Central memory CD8-positive, alpha-beta T cell (primary cell): ENCODE data around the gene OR2T10.
"Not testable (repeated sequence)": the region's sequence is repeated elsewhere in the genome, so short reads cannot be mapped to it uniquely, and the experiment has no call there.

Experiments used
- ATAC-seq: fragments of 150-1000 bp; cut with Tn5 transposase; replicated peaks from 2 replicates; pipeline ENCODE4 v1.10.0; 2022; ENCODE audit warnings: mild to moderate bottlenecking, moderate FRiP score, moderate number of reproducible peaks; ENCODE audit not compliant: poor library complexity, severe bottlenecking; ENCODE audit errors: extremely low read depth
- DNase-seq, 2 donors: peaks; one replicate each; pipeline ENCODE4 v3.0.0; 2021; ENCODE audit warnings: low spot score in 2 of 2
- H3K27ac Mint-ChIP-seq: one replicate; pipeline ENCODE4 v1.8.0; 2022; ENCODE audit warnings: low read depth, mild to moderate bottlenecking, moderate library complexity, mixed read lengths
- H3K27me3 Mint-ChIP-seq: one replicate; pipeline ENCODE4 v1.8.0; 2022; ENCODE audit warnings: mixed read lengths
- H3K36me3 Mint-ChIP-seq: one replicate; pipeline ENCODE4 v1.8.0; 2022; ENCODE audit warnings: mild to moderate bottlenecking, moderate library complexity, mixed read lengths; ENCODE audit not compliant: insufficient read depth
- H3K4me1 Mint-ChIP-seq: one replicate; pipeline ENCODE4 v1.8.0; 2022; ENCODE audit warnings: mixed read lengths
- H3K4me3 Mint-ChIP-seq: one replicate; pipeline ENCODE4 v1.8.0; 2022; ENCODE audit warnings: mild to moderate bottlenecking, moderate library complexity, mixed read lengths
- H3K9me3 Mint-ChIP-seq: one replicate; pipeline ENCODE4 v1.8.0; 2022; ENCODE audit warnings: mixed read lengths

Gene OR2T10, protein sequence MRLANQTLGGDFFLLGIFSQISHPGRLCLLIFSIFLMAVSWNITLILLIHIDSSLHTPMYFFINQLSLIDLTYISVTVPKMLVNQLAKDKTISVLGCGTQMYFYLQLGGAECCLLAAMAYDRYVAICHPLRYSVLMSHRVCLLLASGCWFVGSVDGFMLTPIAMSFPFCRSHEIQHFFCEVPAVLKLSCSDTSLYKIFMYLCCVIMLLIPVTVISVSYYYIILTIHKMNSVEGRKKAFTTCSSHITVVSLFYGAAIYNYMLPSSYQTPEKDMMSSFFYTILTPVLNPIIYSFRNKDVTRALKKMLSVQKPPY

DNA sequence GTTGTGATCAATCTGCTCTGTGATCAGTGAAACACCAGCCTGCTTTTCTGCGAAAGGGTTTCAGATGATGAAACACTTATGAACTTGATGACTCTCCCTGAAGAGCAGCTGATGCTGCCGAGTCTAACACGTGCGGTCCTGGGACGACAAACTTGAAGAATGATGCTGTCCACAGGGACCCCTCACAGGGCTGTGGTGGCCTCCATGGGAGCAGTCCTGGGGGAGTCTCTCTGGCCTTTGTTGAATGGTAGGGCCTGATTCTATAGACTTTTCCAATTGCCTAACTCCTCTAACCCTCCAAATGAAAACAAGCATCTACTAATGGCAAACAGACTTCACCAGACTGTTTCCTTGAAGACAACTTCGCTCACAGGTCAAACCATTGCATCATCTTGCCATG, at the start of gene OR2T10:
OR2T10 (minus strand) TSS at position 112 of the 400 bp plus-strand sequence. CDS start 3,932 bp downstream, outside the sequence.
- ATAC-seq = no peak
- Mint-ChIP-seq H3K9me3 (peaks cover 1% of the 10 kb centered on the region), H3K27me3 (peaks cover 37% of the 10 kb centered on the region), H3K27ac (no peak within 1 kb of the TSS), H3K4me3 (no peak within 1 kb of the TSS), H3K36me3 (no peaks in the 10 kb centered on the region), H3K4me1 (no peaks in the 10 kb centered on the region)
- DNase-seq = no peak

DNA sequence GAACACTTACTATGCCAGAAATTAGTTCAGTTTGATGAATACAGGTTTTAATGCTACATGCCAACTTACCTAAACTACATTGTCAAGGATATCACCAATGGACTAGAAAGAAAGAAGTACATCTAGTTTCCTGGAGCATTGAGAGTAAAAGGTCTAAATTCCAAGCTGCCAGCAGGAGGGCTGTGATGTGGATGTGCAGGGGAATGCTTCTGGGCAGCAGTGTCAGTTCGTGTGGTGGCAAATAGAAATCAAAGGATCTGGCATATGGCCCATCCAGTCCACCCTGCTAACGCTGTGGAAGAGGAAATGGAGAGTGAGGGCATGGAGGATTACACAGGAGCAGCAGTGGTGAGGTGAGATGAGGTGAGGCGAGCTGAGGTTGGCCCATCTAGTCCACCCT, 47.7 kb upstream of the OR2T10 start, which contains the start of gene OR2T35:
OR2T35 (minus strand) TSS at position 101 of the 400 bp plus-strand sequence. CDS start 6,020 bp downstream, outside the sequence.
- H3K36me3 Mint-ChIP-seq, H3K27me3 Mint-ChIP-seq, H3K9me3 Mint-ChIP-seq, H3K4me1 Mint-ChIP-seq, H3K4me3 Mint-ChIP-seq, ATAC-seq, H3K27ac Mint-ChIP-seq, DNase-seq: not testable (repeated sequence)

GRCh38 chr1:248642971-248643651, 45.6 kb upstream of the OR2T10 start:
- H3K9me3 Mint-ChIP-seq, H3K4me1 Mint-ChIP-seq, DNase-seq, H3K27ac Mint-ChIP-seq, H3K4me3 Mint-ChIP-seq, H3K36me3 Mint-ChIP-seq, H3K27me3 Mint-ChIP-seq: not testable (repeated sequence)
- peak; percentile 49 for ATAC-seq

GRCh38 chr1:248641583-248641982, 44.1 kb upstream of the OR2T10 start:
- not testable (repeated sequence) for H3K4me3 Mint-ChIP-seq, ATAC-seq, H3K9me3 Mint-ChIP-seq, DNase-seq, H3K27ac Mint-ChIP-seq, H3K36me3 Mint-ChIP-seq, H3K4me1 Mint-ChIP-seq, H3K27me3 Mint-ChIP-seq

DNA sequence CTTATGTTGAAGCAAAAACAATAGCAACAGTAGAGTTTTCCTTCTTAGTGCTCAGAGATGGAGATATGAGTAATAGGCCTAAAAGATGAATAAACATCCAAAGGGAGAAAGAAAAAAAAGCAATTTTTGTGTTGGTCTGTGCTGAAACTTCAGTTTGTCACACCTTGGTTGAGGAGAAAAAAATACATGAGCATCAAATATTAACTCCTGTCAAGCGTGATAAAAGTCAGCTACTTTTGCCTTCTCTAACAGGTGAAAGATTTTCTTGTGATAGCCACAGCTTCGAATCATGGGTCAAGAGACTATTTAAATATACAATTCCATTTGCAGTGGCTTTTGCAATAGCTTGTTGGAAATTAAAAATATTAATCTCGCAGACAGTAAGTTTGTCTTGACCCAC, 43.4 kb upstream of the OR2T10 start:
- not testable (repeated sequence) for H3K4me1 Mint-ChIP-seq, DNase-seq, H3K9me3 Mint-ChIP-seq, H3K27ac Mint-ChIP-seq, H3K4me3 Mint-ChIP-seq, H3K27me3 Mint-ChIP-seq, H3K36me3 Mint-ChIP-seq, ATAC-seq

DNA sequence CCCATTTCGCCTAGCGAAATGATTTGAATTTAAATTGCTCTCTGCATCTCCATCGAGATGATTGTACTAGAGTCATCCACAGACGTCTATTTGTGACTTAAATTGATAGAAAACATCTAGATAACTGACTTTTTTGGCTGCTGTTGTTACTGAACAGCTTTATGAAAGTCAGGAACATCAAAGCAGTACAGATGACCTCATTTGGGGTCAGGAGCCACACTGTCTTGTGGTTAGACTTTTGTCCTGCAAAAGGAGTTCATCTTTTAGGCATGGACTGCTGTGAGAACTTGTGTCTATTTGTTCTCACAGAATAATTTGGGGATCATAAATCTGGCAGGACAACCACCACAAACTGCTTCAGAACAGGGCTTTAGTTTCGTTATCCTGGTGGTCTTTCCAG, 42.2 kb upstream of the OR2T10 start:
- not testable (repeated sequence) for H3K27me3 Mint-ChIP-seq, H3K9me3 Mint-ChIP-seq, H3K36me3 Mint-ChIP-seq, DNase-seq, H3K27ac Mint-ChIP-seq, H3K4me1 Mint-ChIP-seq, ATAC-seq, H3K4me3 Mint-ChIP-seq

DNA sequence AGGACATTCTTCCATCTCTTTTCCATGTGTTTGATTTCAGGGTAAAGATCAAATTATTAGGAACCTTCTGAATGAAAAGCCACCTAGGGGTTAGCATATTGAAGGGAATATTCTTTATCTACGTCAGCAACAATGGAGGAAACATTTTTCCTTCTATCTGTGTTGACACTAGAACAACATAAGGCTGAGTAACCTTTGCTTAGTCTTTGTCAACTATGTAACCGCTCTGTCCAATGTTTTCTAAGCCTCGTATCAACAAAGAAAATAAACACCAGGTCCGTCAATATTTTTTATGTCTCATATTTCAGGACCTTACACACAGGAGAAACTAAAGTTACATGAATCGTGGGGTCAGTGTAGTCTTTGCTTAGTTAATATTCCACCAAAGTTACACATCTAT, 39.1 kb upstream of the OR2T10 start:
- not testable (repeated sequence) for H3K27ac Mint-ChIP-seq, H3K9me3 Mint-ChIP-seq, H3K4me1 Mint-ChIP-seq, ATAC-seq, H3K36me3 Mint-ChIP-seq, H3K4me3 Mint-ChIP-seq, H3K27me3 Mint-ChIP-seq, DNase-seq

DNA sequence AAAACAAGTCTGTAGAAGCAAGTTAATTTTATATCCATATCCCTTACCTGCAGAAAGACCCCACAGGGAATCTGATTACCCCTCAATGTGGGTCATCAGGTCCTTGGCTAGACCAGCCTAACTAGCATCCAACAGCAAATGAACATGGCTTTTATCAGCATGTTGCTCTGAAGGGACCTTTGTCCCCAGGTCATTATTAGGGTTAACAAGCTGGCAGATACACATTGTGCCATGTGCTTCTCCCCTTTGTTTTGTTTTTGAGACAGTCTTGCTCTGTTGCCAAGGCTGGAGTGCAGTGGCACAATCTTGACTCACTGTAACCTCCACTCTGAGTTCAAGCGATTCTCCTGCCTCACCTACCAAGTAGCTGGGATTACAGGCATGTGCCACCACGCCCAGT, 37.5 kb upstream of the OR2T10 start, which contains the start of gene OR2T11:
OR2T11 (minus strand) TSS at position 101 of the 400 bp plus-strand sequence. CDS start 7,963 bp downstream, outside the sequence.
- not testable (repeated sequence) for H3K27ac Mint-ChIP-seq, ATAC-seq, H3K4me1 Mint-ChIP-seq, H3K4me3 Mint-ChIP-seq, H3K9me3 Mint-ChIP-seq, DNase-seq, H3K36me3 Mint-ChIP-seq
- H3K27me3 Mint-ChIP-seq = peaks cover 12% of the 10 kb centered on the region

DNA sequence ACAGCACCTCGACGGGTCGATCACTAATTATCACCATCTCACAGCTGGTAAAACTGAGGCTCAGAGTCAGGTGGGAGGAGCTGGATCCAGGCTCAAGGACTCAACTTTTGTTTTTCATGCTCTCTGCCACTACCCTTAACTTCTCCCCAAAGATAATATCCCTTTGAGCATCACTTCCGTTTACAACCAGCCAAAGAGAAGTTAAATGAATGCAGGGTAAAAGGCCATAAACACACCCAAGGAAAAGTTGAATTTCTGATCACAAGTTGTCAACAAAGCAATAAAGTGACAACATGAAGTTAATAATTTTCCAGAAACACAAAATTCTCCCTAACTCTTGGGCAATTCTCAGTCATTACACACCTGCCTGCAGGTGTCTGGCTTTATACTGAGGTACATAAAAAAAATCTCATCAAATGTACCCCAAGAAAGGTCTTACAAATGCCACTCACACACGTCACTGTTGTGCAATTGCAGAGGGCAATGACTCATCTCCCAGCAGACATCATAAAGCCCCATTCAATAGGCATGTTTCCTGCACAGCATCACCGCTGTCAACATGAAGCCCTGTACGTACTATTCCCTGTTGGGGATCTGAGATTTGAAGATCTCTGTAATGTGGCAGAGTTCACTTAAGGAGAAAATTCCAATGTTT, 34.0 kb upstream of the OR2T10 start:
- H3K9me3 Mint-ChIP-seq = no peaks in the 10 kb centered on the region

DNA sequence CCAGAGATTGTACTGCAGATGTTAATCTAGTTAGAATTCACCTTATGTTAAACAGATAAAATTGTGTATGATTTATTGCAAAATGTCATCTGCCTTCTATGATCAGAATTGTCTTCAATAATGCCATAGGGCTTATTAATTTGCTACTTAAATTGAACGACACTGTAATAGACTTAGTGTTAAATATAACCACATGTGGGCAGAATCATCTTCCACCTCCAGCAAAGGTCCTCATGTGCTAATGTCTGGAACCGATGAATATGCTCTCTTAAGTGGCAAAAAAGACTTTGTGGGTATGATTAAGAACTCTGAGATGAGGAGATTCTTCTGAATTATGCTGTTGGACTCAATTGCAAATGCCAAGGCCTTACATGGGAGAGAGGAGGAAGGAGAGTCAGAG, 33.1 kb upstream of the OR2T10 start:
- no peak overlapping the region for H3K4me3 Mint-ChIP-seq

More for the DNA sequence above, 34.0 kb upstream of the OR2T10 start:
- no peak overlapping the region for H3K4me3 Mint-ChIP-seq
- H3K27me3 Mint-ChIP-seq = peaks cover 21% of the 10 kb centered on the region
- no peak for ATAC-seq
- H3K4me1 Mint-ChIP-seq = no peaks in the 10 kb centered on the region
- H3K27ac Mint-ChIP-seq = no peak overlapping the region
- no peaks in the 10 kb centered on the region for H3K36me3 Mint-ChIP-seq
- no peak for DNase-seq

GRCh38 chr1:248627971-248628844, 30.7 kb upstream of the OR2T10 start:
- H3K36me3 Mint-ChIP-seq = no peaks in the 10 kb centered on the region
- no peak for DNase-seq
- H3K4me1 Mint-ChIP-seq = no peaks in the 10 kb centered on the region
- H3K27me3 Mint-ChIP-seq = peaks cover 21% of the 10 kb centered on the region
- no peaks in the 10 kb centered on the region for H3K9me3 Mint-ChIP-seq
- ATAC-seq = no peak
- H3K4me3 Mint-ChIP-seq = no peak overlapping the region
- no peak overlapping the region for H3K27ac Mint-ChIP-seq

More for the DNA sequence above, 33.1 kb upstream of the OR2T10 start:
- no peaks in the 10 kb centered on the region for H3K9me3 Mint-ChIP-seq
- H3K4me1 Mint-ChIP-seq = no peaks in the 10 kb centered on the region
- H3K27ac Mint-ChIP-seq = no peak overlapping the region
- H3K36me3 Mint-ChIP-seq = no peaks in the 10 kb centered on the region
- ATAC-seq = no peak
- no peak for DNase-seq
- H3K27me3 Mint-ChIP-seq = peaks cover 21% of the 10 kb centered on the region

GRCh38 chr1:248625971-248626370, 28.5 kb upstream of the OR2T10 start:
- no peak for DNase-seq
- no peaks in the 10 kb centered on the region for H3K9me3 Mint-ChIP-seq
- peaks cover 18% of the 10 kb centered on the region for H3K27me3 Mint-ChIP-seq
- no peaks in the 10 kb centered on the region for H3K36me3 Mint-ChIP-seq
- no peaks in the 10 kb centered on the region for H3K4me1 Mint-ChIP-seq
- no peak for ATAC-seq
- no peak overlapping the region for H3K4me3 Mint-ChIP-seq
- no peak overlapping the region for H3K27ac Mint-ChIP-seq
